GM12892 (cell line): ENCODE results near the gene CREBL2.

Source experiments
- POLR2A ChIP-seq: IDR thresholded peaks from 2 replicates; pipeline ENCODE4 v1.6.1; 2011; ENCODE audit warnings: low read depth, low read length, control low read depth
- POLR2AphosphoS5 ChIP-seq: IDR thresholded peaks from 2 replicates; pipeline ENCODE4 v1.6.1; 2011; ENCODE audit warnings: low read depth, low read length, control low read depth

- no peak; the same call in 1 of the 2 replicates for TF ChIP-seq POLR2AphosphoS5
- no peak for TF ChIP-seq POLR2A
Measured at GRCh38 chr12:12562016-12562483, 49.6 kb upstream of the CREBL2 start.
